Measurements from ENCODE around the gene TPM2. TPM values are rescaled to one million over a fixed set of nuclear protein-coding genes. Genes with fewer than 3 reads are reported as not detected.

Gene TPM2
- total RNA-seq, 1 experiment from 2014 or later: 207 TPM

GRCh38 chr9:35688558-35689541 is 875 bp downstream of the TPM2 start:
- ChIA-PET CTCF (interaction anchor here (0.5 to 2.4 kb wide), 11 partner anchors 8 to 1017 kb away, joined by 3 to 12 read pairs (median 5); partner anchors contain the start of genes CCDC107 and RMRP), POLR2A (interaction anchor here (0.6 to 5.4 kb wide), 13 partner anchors 9 to 124 kb away, joined by 3 to 38 read pairs (median 5); partner anchors contain the start of genes ARHGEF39, CA9, CCDC107 and CREB3)
- Mint-ChIP-seq H3K4me1 (ENCODE audit: insufficient read depth, unreplicated experiment) (peaks cover 24% of the 10 kb centered on the region), H3K9me3 (ENCODE audit: unreplicated experiment) (no peaks in the 10 kb centered on the region), H3K27ac (ENCODE audit: low read depth, unreplicated experiment) (peak overlapping the region; percentile 72), H3K4me3 (ENCODE audit: unreplicated experiment) (peak overlapping the region; percentile 79), H3K27me3 (ENCODE audit: insufficient read depth, unreplicated experiment) (no peaks in the 10 kb centered on the region), H3K36me3 (ENCODE audit: insufficient read depth, unreplicated experiment) (peaks cover 29% of the 10 kb centered on the region)
- intact Hi-C loops (cut with micrococcal nuclease): loop anchor here (1.0 to 2.0 kb wide), 2 partner anchors 30 to 43 kb away; partner anchors contain the start of genes CCDC107, CREB3, RMRP and TLN1
- peak; percentile 86 for DNase-seq (ENCODE audit: unreplicated experiment)
- TF ChIP-seq CTCF (IDR thresholded peaks at IDR 0.05; ENCODE audit: unreplicated experiment): no peak
- BruUV-seq (replicated peaks): TSS peak; percentile 24

- ChIA-PET POLR2A (interaction anchor here (0.6 to 5.4 kb wide), 11 partner anchors 15 to 111 kb away, joined by 3 to 38 read pairs (median 8); partner anchors contain the start of genes ARHGEF39, CA9, CCDC107 and CREB3), CTCF (interaction anchor here (0.5 to 2.4 kb wide), 11 partner anchors 9 to 1016 kb away, joined by 3 to 12 read pairs (median 5); partner anchors contain the start of genes CCDC107 and RMRP)
- intact Hi-C loops (cut with micrococcal nuclease): loop anchor here (1.0 to 2.0 kb wide), 2 partner anchors 29 to 44 kb away; partner anchors contain the start of genes CCDC107, CREB3, RMRP and TLN1
- TF ChIP-seq CTCF (IDR thresholded peaks at IDR 0.05; ENCODE audit: unreplicated experiment): no peak
- Mint-ChIP-seq H3K4me3 (ENCODE audit: unreplicated experiment) (peak overlapping the region; percentile 79), H3K4me1 (ENCODE audit: insufficient read depth, unreplicated experiment) (peaks cover 27% of the 10 kb centered on the region), H3K36me3 (ENCODE audit: insufficient read depth, unreplicated experiment) (peaks cover 37% of the 10 kb centered on the region), H3K9me3 (ENCODE audit: unreplicated experiment) (no peaks in the 10 kb centered on the region), H3K27me3 (ENCODE audit: insufficient read depth, unreplicated experiment) (no peaks in the 10 kb centered on the region), H3K27ac (ENCODE audit: low read depth, unreplicated experiment) (peak overlapping the region; percentile 72)
- BruUV-seq (replicated peaks): no TSS peak
- DNase-seq (ENCODE audit: unreplicated experiment): no peak
Measured at GRCh38 chr9:35687972-35688557, 1.7 kb downstream of the TPM2 start.

- CTCF ChIA-PET: interaction anchor here (0.8 to 2.4 kb wide), 5 partner anchors 9 to 42 kb away, joined by 3 to 12 read pairs (median 5); partner anchors contain the start of genes CCDC107 and RMRP
- H3K36me3 Mint-ChIP-seq (ENCODE audit: insufficient read depth, unreplicated experiment): peaks cover 45% of the 10 kb centered on the region
- no peaks in the 10 kb centered on the region for H3K27me3 Mint-ChIP-seq (ENCODE audit: insufficient read depth, unreplicated experiment)
- no peak for DNase-seq (ENCODE audit: unreplicated experiment)
- POLR2A ChIA-PET: interaction anchor here (4.7 to 5.4 kb wide), 2 partner anchors 29 to 44 kb away, joined by 35 to 38 read pairs; partner anchors contain the start of genes CCDC107, CREB3, RMRP and TLN1
- no TSS peak for BruUV-seq (replicated peaks)
- H3K27ac Mint-ChIP-seq (ENCODE audit: low read depth, unreplicated experiment): no peak overlapping the region
- peaks cover 35% of the 10 kb centered on the region for H3K4me1 Mint-ChIP-seq (ENCODE audit: insufficient read depth, unreplicated experiment)
- TF ChIP-seq CTCF (IDR thresholded peaks at IDR 0.05; ENCODE audit: unreplicated experiment): no peak
- H3K9me3 Mint-ChIP-seq (ENCODE audit: unreplicated experiment): no peaks in the 10 kb centered on the region
- intact Hi-C loops (cut with micrococcal nuclease): no loop called here
- H3K4me3 Mint-ChIP-seq (ENCODE audit: unreplicated experiment): peak overlapping the region; percentile 52
Measured at GRCh38 chr9:35687306-35687705, 2.4 kb downstream of the TPM2 start.
